T-helper 9 cell (primary cell): ENCODE measurements around the gene TMEM143.

ENCODE experiments used
- DNase-seq: peaks from one replicate; pipeline ENCODE4 v3.0.0-alpha.2; 2020

The TMEM143 gene

GRCh38 chr19:48354332-48354992, 9.3 kb downstream of the TMEM143 start:
- DNase-seq: no peak

DNA sequence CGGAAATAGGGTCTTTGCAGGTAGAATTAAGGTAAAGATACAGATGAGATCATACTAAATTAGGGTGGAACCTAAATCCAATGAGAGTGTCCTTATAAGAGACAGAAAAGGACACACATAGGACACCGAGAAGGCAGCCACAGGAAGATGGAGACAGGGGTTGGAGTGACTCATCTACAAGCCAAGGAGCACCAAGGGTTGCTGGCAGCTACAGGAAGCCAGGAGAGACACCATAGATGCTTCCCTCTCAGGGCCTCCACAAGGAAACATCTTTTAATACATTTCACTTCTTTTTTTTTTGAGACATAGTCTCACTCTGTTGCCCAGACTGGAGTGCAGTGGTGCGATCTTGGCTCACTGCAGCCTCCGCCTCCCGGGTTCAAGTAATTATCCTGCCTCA, 10.1 kb downstream of the TMEM143 start:
- DNase-seq: no peak

DNA sequence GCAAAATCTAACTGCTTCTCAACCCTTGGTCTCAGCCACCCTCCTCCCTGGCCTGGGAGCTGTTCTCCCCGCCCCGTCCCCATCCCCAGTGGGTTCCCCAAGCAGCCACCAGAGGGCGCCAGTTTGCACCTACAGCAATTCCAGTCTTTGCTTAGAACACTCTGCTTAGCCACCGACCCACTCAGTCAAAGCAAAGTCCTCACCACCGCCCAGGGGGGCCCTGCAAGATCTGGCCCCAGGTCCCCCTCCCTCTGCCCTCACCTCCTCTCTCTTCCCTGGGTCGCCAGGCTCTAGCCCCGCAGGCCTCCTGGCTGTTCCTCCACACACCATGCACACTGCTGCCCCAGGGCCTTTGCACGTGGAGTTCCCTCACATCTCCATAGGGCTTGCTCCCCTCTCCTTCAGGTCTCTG, 12.4 kb downstream of the TMEM143 start:
- DNase-seq: peak; percentile 78

DNA sequence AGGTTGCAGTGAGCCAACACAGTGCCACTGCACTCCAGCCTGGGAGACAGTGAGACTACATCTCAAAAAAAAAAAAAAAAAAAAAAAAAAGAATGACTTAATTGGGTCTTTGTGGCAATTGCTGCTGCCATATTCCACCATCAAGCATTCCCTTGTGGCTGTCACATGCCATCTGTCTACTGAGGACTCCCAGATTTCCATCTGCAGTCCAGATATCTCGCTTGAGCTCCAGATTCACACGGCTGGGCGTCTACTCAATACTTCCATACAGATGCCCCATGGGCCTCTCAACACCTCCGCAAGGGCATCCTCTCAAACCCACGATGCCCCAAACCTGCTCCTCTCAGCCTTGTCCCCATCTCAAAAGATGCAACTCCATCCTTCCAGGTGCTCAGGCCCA, 12.9 kb downstream of the TMEM143 start:
- no peak for DNase-seq

- no peak for DNase-seq
Observed at GRCh38 chr19:48348737-48349136, 15.0 kb downstream of the TMEM143 start.

DNA sequence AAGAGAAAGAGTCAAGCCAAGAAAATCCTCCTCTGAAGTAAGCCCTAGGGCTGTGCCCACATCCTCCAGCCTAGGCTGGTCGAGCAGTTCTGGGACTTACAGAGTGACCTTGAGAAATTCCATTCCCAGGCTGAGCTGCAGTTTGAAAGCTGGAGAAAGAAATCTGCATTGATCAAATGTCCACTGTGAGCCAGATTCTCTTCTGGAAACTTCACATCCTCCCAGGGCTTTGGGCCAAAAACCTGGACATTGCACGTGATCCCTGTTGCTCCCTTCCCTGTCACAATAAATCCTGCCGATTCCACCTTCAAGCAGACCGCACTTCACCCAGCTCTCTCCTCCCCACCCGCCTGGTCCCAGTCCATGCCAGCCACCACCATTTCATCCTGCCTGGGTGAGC, 15.7 kb downstream of the TMEM143 start:
- DNase-seq: no peak

DNA sequence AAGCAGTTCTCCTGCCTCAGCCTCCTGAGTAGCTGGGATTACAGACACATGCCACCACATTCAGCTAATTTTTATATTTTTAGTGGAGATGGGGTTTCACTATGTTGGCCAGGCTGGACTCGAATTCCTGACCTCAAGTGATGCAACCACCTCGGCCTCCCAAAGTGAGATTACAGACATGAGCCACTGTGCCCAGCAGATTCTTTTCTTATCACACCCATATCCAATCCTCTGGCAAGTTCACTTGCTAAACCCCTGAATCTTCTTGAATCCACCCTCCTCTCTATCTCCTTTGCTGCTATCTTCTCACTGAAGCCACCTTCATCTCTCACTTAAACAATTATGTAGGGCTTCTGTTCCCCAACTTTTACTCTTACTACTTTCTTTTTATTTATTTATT, 17.5 kb downstream of the TMEM143 start:
- DNase-seq: no peak

DNA sequence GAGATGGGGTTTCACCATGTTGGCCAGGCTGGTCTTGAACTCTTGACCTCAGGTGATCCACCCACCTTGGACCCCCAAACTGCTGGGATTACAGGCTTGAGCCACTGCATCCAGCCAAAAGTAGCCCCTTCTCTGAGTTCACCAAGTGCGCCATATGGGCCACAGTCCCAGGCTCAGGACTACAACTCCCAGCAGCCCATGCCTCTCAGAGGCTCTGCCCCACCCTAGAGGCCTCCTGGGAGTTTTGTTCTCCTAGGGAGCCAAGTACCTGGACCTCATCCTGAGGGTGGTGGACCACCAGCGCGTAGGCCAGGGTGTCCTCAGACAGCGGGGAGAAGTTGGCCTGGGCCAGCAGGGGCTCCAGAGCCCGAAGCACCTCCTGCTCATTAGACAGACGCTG, 18.8 kb downstream of the TMEM143 start:
- no peak for DNase-seq

DNA sequence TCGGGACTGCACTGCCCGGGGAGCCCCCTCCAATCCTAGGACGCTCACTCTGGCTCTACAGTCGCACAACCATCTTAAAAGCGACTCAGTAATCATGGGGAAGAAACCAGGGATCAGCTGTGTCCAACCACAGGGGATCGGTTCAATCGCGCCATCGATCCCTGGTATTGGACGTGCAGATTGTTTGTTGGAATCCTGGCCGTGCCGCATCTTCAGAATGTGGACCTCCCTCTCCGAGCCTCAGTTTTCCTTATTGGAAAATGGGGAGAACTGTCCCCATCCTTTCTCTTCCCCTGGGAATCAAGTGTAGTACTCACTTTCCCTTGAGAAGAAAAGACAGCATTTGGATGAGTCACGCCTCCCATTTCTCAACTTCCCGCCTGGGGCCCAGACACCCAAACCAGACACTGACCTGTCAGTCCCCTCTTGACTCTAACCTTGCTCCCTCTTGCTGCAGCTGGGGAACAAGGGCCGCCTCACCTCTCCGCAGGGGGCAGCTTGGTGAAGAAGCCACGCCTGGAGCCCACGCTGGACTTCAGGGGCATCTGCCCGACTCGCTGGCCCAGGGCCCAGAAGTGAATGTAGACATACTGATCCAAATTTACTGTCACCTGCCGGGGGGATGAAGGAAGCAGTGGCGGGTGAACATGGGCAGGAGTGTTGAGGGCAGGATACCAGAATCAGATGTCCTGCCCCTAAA, 20.7 kb downstream of the TMEM143 start:
- DNase-seq: no peak

DNA sequence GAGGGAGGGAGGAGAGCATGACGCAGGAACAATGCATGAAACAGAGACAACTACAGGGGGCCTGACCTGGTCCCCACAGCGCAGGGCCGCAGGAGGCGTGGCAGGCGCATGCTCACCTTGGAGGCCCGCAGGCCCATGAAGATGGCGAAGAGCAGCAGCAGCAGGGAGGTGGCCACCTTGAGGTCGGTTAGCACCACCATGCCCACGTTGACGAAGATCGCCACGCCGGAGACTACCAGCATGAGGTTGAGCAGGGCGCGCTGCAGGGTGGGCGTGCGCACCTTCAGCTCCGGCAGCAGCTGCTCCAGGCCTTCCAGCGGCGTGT, 21.4 kb downstream of the TMEM143 start:
- no peak for DNase-seq

DNA sequence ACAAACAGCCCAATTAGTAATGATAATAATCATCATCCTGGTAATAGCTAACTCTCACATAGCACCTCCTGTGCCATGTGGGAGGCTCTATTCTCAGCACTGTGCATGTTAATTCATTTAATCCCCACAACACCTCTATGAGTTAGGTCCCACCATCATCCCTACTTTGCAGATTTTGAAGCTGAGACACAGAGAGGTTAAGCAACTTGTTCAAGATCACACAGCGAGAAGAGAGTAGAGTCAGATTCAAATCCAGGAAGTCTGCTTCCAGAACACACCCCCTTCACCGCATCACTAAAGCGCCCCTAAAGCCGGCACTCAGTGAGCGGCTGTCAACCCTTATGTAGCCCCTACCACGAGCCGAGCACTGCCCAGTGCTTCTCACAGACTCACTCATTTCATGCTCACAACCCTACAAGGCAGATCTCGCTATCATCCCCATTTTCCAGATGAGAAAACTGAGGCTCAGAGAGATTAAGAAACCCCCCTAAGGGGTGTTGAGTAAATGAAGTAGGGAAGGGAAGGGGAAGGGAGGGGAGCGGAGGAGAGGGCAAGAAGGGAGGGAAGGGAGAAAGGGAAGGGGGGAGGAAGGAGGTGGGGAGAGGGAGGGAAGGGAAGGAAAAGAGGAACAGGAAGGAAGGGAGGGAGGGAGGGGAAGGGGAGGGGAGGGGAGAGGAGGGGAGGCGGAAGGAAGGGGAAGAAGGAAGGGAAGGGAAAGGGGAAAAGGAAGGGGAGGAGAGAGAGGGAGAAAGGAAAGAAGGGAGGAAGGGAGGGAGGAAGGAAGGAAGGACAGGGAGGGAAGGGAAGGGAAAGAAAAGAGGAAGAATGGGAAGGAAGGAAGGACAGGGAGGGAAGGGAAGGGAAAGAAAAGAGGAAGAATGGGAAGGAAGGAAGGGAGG, 22.0 kb downstream of the TMEM143 start:
- DNase-seq: no peak

DNA sequence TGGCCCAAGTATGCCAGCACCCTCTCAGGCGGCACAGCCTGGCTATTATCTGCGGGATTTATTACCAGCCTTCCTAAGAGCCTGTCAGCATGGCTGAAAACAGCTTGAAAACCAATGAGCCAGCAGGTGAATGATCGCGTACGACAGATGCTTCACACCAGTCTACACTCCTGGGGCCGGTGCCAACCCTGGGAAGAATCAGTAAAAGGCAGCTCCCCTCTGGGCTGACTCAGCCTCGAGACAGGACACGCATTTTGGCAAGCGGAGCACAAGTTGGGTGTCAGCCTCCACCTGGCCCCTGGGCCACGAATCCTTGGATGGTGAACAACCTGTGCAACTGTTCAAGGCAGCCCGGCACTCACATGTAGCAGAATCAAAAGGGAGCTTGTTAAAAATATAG, 22.7 kb downstream of the TMEM143 start:
- no peak for DNase-seq

DNA sequence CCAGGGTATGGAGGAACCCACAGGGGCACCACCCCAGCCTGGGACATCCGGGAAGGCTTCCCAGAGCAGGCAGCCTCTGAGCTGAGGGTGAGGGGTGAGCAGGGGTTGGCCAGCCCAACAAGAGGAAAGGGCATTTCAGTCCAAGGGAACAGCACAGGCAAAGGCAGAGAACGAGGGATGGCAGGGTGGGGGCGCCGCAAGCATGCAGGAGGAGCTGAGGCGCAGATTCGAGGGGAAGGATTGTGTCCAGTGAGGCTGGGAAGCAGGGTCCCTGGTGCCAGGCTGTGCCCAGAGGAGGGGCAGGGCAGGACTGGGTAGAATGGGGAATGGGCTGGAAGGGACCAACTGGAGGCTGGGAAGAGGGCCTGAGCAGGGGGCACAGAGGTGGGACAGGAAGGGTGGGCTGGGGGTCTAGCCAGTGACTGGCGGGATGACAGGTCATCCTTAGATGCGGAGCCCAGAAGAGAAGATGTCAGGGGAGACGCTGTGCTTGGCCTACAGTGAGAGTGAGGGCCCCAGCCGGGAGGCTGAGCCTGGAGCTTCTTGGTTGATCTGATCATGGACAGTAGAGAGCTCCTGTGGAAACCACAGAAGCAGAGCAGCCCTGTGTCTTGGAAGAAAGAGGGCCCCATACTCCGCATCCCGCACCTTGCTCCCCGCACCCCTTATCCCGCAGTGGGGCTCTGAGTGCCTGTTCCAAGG, 24.8 kb downstream of the TMEM143 start:
- DNase-seq: no peak

GRCh38 chr19:48338253-48338755, 25.4 kb downstream of the TMEM143 start:
- no peak for DNase-seq

- DNase-seq: peak; percentile 88
Observed at GRCh38 chr19:48333467-48334384, 30.0 kb downstream of the TMEM143 start.

DNA sequence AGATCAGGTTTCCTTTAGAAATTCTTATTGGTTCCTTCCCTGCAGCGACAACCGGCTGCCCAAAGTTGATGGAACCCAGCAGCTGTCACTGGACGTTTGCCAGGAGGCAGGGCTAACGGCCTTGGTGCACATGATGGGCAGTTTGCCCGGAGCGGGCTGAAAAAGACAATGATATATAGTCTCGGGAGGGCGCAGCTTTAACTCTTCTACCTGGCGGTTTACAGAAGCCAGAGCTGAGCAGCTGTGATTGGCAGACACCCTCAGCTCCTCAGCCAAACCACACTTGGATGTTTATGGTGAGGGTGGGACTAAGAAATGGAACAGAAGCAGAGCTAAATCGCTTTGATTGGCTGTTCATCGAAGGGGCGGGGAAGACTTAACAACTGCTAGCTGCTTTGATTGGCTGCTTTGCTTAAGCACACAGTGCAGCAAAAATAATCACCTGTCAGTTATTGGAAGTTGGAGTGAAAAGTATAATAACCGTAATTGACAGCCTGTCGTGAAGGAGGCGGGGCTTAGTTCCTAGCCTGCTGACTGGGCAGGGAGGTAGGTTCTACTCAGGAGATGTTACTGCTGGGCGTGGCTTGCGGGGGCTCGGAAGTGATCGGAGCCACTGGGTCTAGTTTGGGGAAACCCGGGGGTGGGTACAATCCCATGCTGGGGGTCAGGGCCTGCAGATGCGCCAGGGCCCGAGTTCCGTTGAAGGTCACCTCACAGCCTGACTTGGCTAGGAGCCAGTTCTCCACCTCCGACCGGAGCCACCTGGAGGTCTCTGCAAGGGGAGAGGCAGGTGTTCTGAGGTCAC, 30.9 kb downstream of the TMEM143 start:
- DNase-seq: peak; percentile 89

- no peak for DNase-seq
Observed at GRCh38 chr19:48332351-48332661, 31.4 kb downstream of the TMEM143 start.

- peak; percentile 72 for DNase-seq
Observed at GRCh38 chr19:48330012-48330681, 33.6 kb downstream of the TMEM143 start.

DNA sequence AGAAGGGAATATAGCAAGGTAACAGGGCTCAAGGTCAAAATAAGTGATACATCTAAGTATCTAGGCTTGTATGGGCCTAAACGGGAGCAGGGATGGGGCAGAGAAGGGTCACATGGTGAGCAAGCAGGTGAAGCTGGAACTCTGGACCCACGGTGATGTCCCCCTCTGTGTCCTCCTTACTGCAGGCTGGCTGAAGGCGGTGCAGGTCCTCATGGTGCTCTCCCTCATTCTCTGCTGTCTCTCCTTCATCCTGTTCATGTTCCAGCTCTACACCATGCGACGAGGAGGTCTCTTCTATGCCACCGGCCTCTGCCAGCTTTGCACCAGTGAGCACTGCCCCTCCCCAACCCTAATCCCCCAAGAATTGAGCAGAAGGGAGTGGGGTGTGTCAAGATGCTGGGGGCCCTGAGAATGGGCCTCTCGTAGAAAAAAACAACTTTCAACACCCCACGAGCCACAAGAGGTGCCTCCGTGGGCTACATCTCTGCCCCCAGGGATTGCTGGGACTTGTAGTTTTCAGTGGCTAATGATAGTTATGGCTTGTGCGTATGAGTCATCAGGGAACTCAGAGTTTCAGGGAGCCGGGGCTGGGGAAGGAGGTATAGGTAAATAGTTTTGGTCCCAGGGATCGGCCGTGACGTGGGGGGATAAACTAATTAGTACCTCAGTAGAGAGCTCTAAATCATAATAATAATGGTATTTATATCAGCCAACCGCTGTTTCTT, 34.4 kb downstream of the TMEM143 start:
- peak; percentile 36 for DNase-seq
